Brain microvascular endothelial cell (primary cell): ENCODE data around the gene CLEC12A.

ENCODE experiments used
- DNase-seq: peaks from one replicate; pipeline ENCODE4 v3.0.0-alpha.2; 2020
- H3K27ac ChIP-seq: fragments of 250-450 bp; sonication (Bioruptor Pico); 2 replicates; pipeline ENCODE4 v1.5.1; 2020; ENCODE audit warnings: mild to moderate bottlenecking, moderate library complexity
- H3K27me3 ChIP-seq: fragments of 250-450 bp; sonication (Bioruptor Pico); replicated peaks from 2 replicates; pipeline ENCODE4 v1.5.1; 2020; ENCODE audit warnings: mild to moderate bottlenecking
- H3K36me3 ChIP-seq: fragments of 250-450 bp; sonication (Bioruptor Pico); replicated peaks from 2 replicates; pipeline ENCODE4 v1.5.1; 2020; ENCODE audit warnings: mild to moderate bottlenecking
- H3K4me3 ChIP-seq: 2 replicates; pipeline ENCODE4 v1.5.1; 2011; ENCODE audit warnings: low read depth, mild to moderate bottlenecking, control low read depth, low read length, moderate library complexity
- CTCF ChIP-seq: IDR thresholded peaks from 2 replicates; pipeline ENCODE4 v1.5.1; 2011; ENCODE audit warnings: low read depth, mild to moderate bottlenecking, moderate library complexity, low read length, control low read depth, inconsistent platforms; ENCODE audit errors: missing control alignments
- in situ Hi-C: cut with HindIII; loops from 2 replicates; pipeline ENCODE4 v1.10.0; 2017; ENCODE audit warnings: low sequenced_read_pairs, low pct_ligation_motif_present

The CLEC12A gene

GRCh38 chr12:9932270-9932669, 38.9 kb upstream of the CLEC12A start, which contains the start of gene CLEC2A:
Gene CLEC2A (minus strand): TSS chr12:9932370. CDS start chr12:9932329, 41 bp downstream.
- Histone ChIP-seq H3K4me3 (no peak within 1 kb of the TSS), H3K27ac (no peak within 1 kb of the TSS), H3K27me3 (no peaks in the 10 kb centered on the region), H3K36me3 (no peaks in the 10 kb centered on the region)
- no peak for DNase-seq
- no peak for TF ChIP-seq CTCF
- in situ Hi-C loops = no loop called here

- no peak for TF ChIP-seq CTCF
- in situ Hi-C loops = no loop called here
- Histone ChIP-seq H3K4me3 (no peak overlapping the region), H3K36me3 (no peaks in the 10 kb centered on the region), H3K27ac (no peak overlapping the region), H3K27me3 (no peaks in the 10 kb centered on the region)
- DNase-seq = no peak
Measured at GRCh38 chr12:9933958-9934357, 37.3 kb upstream of the CLEC12A start.

GRCh38 chr12:9935026-9935425, 36.2 kb upstream of the CLEC12A start:
- Histone ChIP-seq H3K27me3 (no peaks in the 10 kb centered on the region), H3K4me3 (no peak overlapping the region), H3K36me3 (no peaks in the 10 kb centered on the region), H3K27ac (no peak overlapping the region)
- DNase-seq = no peak
- TF ChIP-seq CTCF = no peak
- in situ Hi-C loops = no loop called here

GRCh38 chr12:9936591-9936990, 34.6 kb upstream of the CLEC12A start:
- Histone ChIP-seq H3K36me3 (no peaks in the 10 kb centered on the region), H3K27ac (no peak overlapping the region), H3K27me3 (no peaks in the 10 kb centered on the region), H3K4me3 (no peak overlapping the region)
- DNase-seq = no peak
- no peak for TF ChIP-seq CTCF
- in situ Hi-C loops = no loop called here

GRCh38 chr12:9940375-9940774, 30.8 kb upstream of the CLEC12A start:
- Histone ChIP-seq H3K27ac (no peak overlapping the region), H3K27me3 (no peaks in the 10 kb centered on the region), H3K4me3 (no peak overlapping the region), H3K36me3 (no peaks in the 10 kb centered on the region)
- in situ Hi-C loops = no loop called here
- no peak for DNase-seq
- TF ChIP-seq CTCF = peak; percentile 44

GRCh38 chr12:9941838-9942237, 29.4 kb upstream of the CLEC12A start:
- no peak overlapping the region for H3K4me3 ChIP-seq
- no peak for DNase-seq
- in situ Hi-C loops = no loop called here
- TF ChIP-seq CTCF = no peak
- no peaks in the 10 kb centered on the region for H3K27me3 ChIP-seq
- no peak overlapping the region for H3K27ac ChIP-seq
- H3K36me3 ChIP-seq = no peaks in the 10 kb centered on the region
